Stimulated activated CD8-positive, alpha-beta memory T cell treated with anti-CD3 and anti-CD28 coated beads, Interleukin-4, amount 100 ng/mL, for 1 hour (primary cell): ENCODE results near the gene ACR.

Source experiments
- DNase-seq, 2 donors: peaks; one replicate each; pipeline ENCODE4 v3.0.0-alpha.2; 2020; ENCODE audit warnings: low read depth in 2 of 2, low spot score in 1 of 2

Gene ACR

GRCh38 chr22:50716290-50717024 is 21.5 kb upstream of the ACR start:
- DNase-seq, result no peak

GRCh38 chr22:50717709-50718351 is 20.2 kb upstream of the ACR start:
- DNase-seq, result no peak

GRCh38 chr22:50718352-50718709 is 19.7 kb upstream of the ACR start:
- no peak for DNase-seq

GRCh38 chr22:50719814-50720300 is 18.1 kb upstream of the ACR start:
- DNase-seq, result no peak

- DNase-seq, result no peak
These were observed 17.4 kb upstream of the ACR start for GRCh38 chr22:50720301-50721256.

GRCh38 chr22:50721257-50721844 is 16.7 kb upstream of the ACR start:
- no peak for DNase-seq

- DNase-seq, result no peak
These were observed 15.8 kb upstream of the ACR start for GRCh38 chr22:50722048-50722701.

GRCh38 chr22:50722716-50723428 is 15.1 kb upstream of the ACR start:
- DNase-seq, result no peak

- no peak for DNase-seq
These were observed 14.0 kb upstream of the ACR start for GRCh38 chr22:50723991-50724390.

GRCh38 chr22:50724616-50725015 is 13.4 kb upstream of the ACR start:
- DNase-seq, result no peak

- DNase-seq, result no peak
These were observed 12.4 kb upstream of the ACR start for GRCh38 chr22:50725597-50725996.

- DNase-seq, result no peak
These were observed 11.2 kb upstream of the ACR start for GRCh38 chr22:50726643-50727340.

GRCh38 chr22:50727678-50728522 is 10.1 kb upstream of the ACR start:
- no peak for DNase-seq

- DNase-seq, result no peak
These were observed 9.5 kb upstream of the ACR start for GRCh38 chr22:50728523-50728931.

- no peak for DNase-seq
These were observed 8.5 kb upstream of the ACR start for GRCh38 chr22:50729391-50730012.

GRCh38 chr22:50730013-50730891 is 7.8 kb upstream of the ACR start:
- DNase-seq, result no peak
